ENCODE data around the gene CAB39L.

The CAB39L gene

DNA sequence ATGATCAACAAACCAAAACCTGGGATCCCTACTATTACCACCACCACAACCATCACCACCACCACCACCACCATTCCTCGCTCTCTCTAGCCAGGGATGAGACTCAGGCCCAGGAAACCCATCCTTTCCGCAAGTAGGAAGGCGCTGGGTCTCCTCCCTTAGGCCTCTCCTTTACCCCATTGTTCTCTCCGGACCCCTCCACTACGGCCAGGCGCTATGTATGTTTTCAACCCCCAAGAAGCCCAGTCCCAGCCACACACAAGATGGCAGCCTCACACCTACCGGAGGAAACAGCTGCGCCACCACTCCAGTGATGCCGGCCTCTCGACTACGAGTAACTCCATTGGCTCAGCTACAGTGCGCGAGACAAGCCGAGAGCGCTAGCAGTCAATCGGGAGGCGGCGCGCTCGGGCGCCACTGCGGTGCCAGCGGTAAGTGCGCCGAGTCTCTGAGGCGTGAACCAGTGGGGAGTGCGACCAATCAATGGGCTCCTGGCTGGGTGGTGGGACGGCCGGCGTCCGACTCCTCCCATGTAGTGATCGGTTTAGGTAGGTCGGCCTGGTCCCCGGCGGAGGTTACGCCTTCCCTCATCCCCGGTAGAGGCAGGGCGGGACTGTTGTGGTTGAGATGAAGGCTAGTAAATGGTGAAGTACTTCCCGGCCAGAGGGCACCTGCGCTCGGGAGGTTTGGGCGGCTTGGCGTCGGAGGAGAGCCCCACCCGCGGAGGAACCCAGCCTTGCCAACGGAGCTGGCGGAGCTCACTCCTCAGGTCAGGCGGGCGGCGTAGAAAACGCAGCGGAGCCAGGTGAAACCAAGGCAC is at the start of gene CAB39L, which contains the start of gene SETDB2:
Gene CAB39L, minus strand, starts transcription at position 361 of the 820 bp plus-strand sequence. CDS start 61,154 bp downstream, outside the sequence.
Gene SETDB2, plus strand, starts transcription at position 571 of the 820 bp plus-strand sequence. CDS start 7,620 bp downstream, outside the sequence.
- DNase-seq (ENCODE audit: low read depth in 2 of 2) = peak; percentile 96 to 98

DNA sequence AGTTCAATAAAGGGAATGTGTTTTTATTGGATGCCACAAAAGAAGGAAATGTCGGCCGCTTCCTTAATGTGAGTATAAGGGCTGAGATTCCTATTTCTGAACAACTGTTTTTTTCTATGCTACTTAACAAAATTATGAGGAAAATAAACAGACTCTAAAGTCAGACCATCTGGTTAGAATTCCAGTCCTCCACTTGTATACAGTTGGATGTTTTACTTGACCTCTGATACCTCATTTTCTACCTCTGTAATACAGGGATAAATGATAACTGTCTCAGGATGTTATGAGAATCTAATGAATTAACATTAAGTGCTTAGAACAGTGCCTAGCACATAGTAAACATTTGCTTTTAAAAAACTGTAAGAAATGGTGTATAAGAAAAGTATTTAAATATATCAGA is 44.7 kb upstream of the CAB39L start:
- DNase-seq (ENCODE audit: low read depth in 2 of 2) = no peak

DNA sequence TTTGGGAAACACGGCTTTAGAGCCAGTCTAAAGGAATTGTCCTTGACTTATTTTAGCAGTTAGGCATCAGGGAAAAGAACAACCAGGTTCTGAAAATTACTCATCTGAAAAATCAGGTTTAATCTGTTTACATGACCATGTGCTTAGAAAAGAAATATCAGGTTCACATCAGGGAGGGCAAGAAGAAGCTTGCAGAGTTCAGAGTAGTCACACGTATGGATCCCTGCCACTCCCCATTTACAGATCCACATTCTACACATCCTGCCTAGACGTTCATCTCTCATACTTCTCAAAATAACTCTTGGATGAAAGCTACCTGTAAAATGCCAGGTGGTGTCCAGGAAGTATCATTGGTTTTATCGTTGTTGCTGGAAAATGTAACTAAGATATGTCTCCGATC is 37.9 kb upstream of the CAB39L start:
- no peak for DNase-seq (ENCODE audit: low read depth in 2 of 2)

DNA sequence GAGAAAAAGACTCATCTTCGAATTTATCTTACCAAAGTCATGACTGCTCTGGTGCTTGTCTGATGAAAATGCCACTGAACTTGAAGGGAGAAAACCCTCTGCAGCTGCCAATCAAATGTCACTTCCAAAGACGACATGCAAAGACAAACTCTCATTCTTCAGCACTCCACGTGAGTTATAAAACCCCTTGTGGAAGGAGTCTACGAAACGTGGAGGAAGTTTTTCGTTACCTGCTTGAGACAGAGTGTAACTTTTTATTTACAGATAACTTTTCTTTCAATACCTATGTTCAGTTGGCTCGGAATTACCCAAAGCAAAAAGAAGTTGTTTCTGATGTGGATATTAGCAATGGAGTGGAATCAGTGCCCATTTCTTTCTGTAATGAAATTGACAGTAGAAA is 32.7 kb upstream of the CAB39L start:
- no peak for DNase-seq (ENCODE audit: low read depth in 2 of 2)

DNA sequence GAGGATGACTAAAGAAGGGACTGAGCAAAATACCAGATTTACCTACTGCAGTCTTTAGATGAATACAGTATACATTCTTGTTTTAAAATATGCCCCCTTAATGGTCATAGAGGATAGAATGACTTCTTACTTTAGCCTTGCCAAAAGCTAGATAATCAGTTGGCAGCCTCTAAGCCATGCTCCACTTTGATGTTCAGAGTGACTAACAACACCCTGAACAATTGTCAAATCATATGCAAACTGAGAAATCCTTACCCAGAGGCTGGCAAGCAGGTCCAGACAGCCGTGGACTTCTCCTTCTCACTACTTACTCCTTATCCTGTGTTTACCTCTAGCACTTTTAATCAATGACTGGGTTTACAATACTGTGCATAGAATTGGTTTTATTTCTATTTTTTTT is 28.3 kb upstream of the CAB39L start:
- DNase-seq (ENCODE audit: low read depth in 2 of 2) = no peak

DNA sequence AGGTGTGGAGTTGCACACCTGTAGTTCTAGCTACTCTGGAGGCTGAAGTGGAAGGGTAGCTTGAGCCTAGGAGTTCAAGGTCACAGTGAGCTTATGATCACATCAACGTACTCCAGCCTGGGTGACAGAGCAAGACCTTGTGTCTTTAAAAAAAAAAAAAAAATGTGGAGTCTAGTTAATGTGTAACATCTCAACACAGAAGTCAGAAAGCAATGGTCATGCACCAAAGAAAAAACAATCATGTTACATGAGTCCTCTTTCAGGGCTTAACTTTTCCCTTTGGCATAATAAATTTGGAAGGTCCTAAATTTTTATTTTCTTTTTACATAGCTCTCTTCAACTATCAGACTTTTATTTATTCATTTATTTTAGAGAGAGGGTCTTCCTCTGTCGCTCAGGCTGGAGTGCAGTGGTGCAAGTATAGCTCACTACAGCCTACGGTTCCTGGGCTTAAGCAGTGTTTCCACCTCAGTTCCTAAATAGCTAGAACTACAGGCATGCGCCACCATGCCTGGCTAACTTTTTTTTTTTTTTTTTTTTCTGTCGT is 22.5 kb upstream of the CAB39L start:
- no peak for DNase-seq (ENCODE audit: low read depth in 2 of 2)

DNA sequence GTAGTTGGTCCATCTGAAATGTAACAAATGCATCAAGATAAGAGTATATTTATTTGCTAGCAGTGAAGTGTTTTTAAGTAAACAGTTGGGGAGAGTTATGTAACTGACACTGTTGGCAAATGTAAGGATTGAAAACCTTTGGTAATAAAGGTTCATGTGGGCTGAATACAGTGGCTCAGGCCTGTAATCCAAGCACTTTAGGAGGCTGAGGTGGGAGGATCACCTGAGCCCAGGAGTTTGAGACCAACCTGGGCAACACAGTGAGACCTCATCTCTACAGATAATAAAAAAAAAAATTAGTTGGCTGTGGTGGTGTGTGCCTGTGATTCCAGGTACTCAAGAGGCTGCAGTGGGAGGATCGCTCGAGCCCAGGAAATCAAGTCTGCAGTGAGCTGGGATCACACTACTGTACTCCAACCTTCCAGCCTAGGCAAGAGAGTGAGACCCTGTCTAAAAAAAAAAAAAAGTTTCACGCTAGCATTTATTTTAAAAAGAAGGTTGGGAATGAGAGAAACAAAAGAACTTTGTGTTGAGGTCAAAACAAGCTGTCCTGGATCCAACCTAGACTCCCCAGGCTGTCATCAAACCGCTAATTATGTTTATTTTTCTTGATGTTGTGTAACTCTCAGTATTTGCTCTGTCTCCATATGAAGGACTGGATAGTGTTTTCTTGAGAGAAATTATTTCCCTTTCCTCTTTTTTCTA is 20.9 kb upstream of the CAB39L start:
- no peak for DNase-seq (ENCODE audit: low read depth in 2 of 2)

DNA sequence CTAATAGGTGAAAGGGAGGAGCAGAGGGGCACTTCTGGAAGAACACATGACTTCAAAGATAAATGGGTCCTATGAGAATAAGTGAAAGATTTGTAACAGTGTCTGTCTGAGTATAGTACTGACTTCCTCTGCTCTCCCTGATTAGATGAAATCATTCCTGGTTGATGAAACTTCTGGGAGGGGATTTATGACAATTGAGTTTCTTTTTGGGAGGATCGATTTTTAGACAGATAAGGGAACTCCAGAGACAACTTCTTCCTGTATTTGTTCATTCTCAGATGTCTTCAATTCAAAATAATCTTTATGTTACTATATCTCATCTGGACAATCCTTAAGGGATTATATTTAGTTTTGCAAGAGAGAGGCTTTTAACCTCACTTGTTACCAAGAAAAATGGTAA is 20.2 kb upstream of the CAB39L start:
- DNase-seq (ENCODE audit: low read depth in 2 of 2) = no peak

DNA sequence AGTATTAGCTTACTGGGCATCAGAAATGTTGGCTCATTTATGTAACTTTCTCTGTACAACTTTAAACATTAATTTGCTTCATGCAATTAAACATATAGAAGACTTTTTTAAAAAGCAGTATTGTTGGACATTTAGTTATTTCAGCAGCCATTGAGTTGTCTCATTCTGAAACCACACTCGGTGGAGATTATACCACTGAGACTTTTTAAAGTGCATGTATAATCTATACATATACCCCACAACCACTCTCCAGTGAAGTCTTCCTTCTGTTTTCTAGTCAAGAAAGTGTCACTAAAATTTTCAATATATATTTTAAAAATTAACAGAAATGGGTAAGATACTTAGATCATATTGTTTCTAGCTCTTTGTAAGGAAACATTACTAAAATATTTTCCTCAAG is 15.7 kb upstream of the CAB39L start:
- DNase-seq (ENCODE audit: low read depth in 2 of 2) = no peak

DNA sequence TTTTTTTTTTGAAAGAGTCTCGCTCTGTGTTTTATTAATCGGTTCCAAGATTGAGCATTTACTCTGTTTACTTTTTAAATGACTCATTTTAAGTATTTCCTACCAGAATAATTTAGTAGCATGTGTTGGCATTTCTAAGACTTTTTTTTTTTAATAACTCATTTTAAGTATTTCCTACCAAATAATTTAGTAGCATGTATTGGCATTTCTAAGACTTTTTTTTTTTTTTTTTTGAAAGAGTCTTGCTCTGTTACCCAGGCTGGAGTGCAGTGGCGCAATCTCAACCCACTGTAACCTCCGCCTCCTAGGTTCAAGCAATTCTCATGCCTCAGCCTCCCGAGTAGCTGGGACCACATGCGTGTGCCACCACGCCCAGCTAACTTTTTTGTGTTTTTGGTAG is 13.4 kb upstream of the CAB39L start:
- DNase-seq (ENCODE audit: low read depth in 2 of 2) = no peak

DNA sequence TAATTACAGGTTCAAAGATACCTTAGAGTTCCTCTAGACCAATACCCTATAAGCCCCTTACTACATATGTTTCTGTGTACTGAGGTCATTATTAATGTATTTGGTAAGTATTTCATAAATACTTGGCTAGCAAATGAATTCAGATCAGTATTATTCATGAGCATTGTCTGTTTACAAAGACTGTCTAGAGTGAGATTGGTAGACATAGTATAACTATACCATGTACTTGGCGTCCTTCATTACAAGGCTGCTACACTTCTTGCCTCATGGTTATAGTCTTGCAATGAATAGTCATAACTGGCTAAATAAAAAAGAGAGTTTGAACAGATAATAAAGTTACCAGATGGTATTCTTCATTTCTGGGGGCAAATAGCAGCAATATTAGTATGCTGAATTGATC is 12.3 kb upstream of the CAB39L start:
- no peak for DNase-seq (ENCODE audit: low read depth in 2 of 2)

DNA sequence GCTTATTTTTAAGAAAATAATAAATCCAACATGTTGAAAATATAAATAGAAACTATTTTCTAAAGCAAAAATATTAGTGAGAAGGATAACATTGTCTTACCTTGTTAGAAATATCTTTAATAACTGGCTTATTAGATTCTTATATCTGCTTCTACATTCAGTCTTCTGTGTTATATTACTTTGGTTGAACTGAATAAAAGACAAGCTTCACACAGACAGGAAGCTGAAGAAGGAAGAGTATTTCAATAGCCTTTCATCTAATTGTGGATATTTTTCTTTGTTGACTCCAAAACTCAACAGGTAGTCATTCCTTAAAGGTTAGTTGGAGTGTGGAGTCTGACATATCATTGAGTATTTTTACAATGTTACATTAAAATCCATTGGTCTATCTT is 11.1 kb upstream of the CAB39L start:
- DNase-seq (ENCODE audit: low read depth in 2 of 2) = no peak

DNA sequence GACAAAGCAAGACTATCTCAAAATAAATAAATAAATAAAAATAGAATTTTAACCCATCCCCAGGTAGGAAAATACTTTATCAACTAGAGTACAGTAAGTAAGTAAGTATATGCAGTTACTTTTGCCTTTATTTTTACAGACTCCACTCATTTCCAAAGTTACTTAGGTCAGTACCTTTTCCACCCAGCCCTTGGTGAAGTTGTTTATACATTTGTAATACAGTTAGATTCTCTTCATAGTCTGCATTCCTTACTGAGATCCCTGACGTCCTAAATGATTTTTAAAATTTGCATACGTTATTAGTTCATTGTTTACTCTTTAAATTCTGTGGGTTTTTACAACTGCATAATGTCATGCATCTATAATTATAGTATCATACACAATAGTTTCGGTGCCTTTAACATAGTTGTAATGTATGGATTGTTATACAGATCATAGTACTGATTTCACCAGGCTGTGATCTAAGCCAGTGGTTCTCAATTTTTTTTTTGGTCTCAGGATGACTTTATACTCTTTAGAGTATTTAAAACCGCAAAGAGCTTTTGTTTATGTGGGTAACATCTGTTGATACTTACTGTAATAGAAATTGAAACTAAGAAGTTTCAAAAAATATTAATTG is 10.6 kb upstream of the CAB39L start:
- DNase-seq (ENCODE audit: low read depth in 2 of 2) = no peak

DNA sequence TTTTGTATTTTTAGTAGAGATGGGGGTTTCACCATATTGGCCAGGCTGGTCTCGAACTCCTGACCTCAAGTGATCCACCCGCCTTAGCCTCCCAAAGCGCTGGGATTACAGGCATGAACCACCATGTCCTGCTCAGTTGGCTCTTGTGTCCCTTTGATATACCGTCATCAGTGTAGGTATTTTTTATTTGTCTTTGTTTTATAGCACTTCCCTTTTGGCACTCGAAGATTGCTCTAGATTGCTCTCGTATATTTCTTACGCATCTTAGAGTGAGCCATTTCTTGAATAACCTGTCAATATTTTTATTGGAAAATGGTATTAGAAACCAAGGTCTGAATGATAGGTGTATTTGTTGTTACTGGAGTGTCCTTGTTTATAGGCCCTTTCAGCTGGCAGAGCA is 9.6 kb upstream of the CAB39L start:
- DNase-seq (ENCODE audit: low read depth in 2 of 2) = no peak

DNA sequence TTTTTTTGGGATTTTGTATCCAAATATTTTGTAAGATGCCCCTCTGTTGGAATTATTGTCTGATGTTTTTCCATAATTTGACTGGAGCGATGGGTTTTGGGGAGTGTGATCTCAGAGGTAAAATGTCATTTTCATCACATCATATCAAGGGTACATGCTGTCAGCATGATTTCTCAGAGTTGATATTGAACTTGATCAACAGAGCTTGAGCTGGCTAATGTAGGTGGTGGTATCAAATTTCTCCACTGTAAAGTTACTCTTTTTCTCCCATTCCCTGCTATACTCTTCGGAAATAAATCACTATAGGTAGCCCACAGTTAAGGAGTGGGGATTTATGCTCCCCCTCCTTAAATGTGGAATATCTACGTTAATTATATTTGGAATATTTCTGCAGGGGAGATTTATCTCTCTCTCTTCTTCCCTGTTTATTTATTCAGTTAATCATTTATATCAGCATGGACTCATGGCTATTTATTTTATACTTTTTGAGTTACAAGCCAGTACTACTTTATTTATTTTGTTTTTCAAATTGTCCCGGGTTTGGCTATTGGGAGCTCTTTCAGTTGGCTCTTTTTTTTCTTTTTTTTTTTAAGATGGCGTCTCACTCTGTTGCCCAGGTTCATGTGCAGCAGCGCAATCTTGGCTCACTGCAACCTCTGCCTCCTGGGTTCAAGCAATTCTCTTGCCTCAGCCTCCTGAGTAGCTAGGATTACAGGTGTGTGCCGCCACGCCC is 9.0 kb upstream of the CAB39L start:
- DNase-seq (ENCODE audit: low read depth in 2 of 2) = no peak

DNA sequence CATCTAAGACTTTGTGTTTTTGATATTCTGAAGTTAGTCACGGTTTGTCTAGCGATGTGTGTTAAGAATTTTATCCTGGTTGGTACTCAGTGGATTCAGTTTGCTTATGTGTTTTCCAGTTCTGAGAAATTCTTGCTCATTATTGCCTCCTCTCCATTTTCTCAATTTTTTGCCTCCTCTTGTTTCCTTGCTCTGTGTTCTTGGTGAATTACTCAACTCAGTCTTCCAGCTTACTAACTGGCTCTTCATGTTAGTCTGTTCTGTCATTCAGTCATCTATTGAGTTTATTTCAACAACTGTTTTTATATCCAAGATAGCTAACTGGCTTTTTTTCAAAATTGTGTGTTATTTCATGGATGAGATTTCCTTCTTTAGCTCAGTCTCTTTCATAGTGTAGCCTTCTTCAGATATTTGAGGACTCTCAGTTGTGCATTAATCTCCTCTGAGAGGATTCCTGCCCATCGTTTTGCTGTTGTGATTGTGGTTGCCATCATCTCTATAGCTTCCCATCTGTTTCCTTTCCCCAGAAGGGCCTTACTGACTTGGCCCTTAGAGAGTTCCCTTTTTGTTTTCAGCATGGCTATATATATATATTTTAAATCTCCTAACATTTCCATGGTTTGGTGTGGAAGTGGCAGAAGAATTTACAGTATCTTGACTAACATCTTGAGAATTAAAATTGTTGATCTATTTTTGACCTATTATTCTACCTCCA is 6.4 kb upstream of the CAB39L start:
- DNase-seq (ENCODE audit: low read depth in 2 of 2) = no peak

DNA sequence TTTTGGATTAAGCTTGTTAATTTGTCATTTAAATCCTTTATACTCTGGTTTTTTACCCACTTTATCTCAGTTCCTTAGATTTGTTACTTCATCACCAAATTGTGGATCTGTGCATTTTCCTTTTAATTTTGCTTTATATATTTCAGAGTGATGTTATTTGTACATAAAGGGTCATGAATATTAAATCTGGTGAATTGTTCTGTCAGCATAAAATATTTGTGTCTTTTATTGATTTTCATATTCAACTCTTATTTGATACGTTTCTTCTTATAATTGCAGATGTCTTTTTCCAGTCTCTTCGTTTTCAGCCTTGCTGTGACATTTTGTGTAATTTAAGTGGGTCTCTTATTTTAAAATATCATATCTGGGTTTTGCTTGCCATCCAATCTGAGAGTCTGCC is 4.9 kb upstream of the CAB39L start:
- no peak for DNase-seq (ENCODE audit: low read depth in 2 of 2)

DNA sequence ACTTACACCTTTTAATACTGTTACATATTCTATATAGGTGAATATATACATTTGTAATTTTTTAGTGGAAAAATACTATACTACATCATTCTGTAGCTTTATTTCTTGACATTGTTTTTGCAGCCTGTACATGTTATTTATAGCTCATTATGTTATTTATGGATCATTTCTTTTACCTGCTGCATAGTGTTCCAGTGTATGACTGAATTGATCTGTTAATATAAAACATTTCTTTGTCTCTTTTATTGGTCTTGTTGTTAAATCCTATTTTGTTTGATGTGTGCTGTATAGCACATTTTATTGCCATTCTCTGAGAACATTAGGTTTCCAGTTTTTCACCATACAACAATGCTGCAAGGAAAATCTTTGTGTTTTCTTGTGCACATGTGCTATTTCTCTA is 2.6 kb upstream of the CAB39L start:
- no peak for DNase-seq (ENCODE audit: low read depth in 2 of 2)

DNA sequence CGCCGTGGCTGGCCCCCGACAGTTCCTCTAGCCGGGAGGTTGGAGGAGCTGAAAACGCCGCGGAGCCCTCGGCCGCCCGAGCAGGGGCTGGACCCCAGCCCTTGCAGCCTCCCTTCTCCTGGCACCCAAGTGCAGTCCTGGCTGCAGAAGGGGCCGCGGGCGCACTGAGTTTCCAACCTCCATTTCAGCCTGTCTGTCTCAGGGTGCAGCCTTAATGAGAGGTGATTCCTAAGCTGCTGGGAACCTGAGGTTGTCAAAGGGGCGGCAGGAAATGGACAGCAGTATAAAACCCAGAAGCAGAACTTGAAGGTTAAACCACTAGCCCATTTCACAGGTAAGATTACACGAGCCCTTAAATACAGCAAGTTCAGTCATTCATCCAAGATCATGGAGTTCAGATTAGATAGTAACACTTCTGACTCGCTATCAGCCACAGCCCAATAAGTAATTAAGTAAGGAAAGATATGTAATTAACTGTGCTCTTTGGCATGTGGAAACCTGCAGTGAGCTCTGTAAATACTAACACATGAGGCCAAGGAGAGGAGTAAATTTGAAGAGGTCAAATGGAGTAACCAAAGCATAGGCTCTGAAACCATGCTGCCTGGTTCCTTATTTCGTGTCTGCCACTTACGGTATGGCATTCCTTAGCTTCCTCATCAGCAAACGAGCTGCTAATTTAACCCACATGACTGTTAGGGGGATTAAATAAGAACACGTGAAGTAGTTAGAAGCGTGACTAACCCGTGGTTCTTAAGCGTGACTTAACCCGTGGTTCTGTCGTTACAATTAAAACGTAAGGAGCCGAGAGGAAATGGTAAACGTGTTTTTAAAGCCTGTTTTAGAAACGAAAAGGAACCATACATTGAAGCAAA is 896 bp upstream of the CAB39L start:
- DNase-seq (ENCODE audit: low read depth in 2 of 2) = peak in 1 of 2 donors; percentile 5

DNA sequence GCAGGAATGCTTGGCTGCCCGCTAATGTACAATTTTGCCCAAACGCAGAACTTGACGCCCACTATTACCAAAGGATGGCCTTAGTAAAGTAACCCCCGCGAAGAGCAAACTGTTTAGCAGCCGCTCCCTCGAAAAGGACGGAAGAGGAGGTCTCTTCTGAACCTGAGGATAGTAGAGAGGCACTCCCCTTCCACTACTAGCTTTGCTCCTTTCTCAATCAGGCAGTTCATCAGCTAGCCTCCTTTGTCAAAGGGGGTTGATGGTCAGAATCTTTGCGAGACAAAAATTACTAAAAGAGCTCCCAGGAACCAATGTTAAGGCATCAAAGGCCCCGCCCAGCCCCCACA is 534 bp downstream of the CAB39L start:
- no peak for DNase-seq (ENCODE audit: low read depth in 2 of 2)
